GM18873 (cell line): ENCODE measurements around the gene ROBO1.

Experiments
- ATAC-seq: cut with Tn5 transposase; IDR thresholded peaks from one replicate; pipeline ENCODE4 v1.9.1; 2021; ENCODE audit warnings: mild to moderate bottlenecking, moderate library complexity, moderate number of reproducible peaks; ENCODE audit not compliant: unreplicated experiment, low FRiP score

Gene ROBO1

DNA sequence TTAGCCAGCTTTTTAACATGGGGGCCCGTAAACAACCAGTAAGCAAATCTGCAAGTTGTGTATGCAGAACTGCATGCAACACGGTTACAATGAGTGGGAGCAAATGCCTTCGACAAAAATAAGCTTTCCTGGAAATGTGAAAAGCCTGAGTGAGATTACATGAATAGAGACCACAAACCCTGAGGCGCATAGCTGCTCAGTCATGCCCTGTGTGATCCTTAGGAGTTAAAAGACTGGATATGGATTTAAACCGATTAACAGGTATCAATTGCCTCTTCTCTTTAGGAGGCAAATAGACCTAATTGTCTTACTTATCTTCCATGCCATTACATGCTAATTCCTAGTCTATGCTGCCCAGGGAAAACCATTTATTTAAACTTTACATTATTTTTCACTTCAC lies 810.3 kb downstream of the ROBO1 start:
- no peak for ATAC-seq

DNA sequence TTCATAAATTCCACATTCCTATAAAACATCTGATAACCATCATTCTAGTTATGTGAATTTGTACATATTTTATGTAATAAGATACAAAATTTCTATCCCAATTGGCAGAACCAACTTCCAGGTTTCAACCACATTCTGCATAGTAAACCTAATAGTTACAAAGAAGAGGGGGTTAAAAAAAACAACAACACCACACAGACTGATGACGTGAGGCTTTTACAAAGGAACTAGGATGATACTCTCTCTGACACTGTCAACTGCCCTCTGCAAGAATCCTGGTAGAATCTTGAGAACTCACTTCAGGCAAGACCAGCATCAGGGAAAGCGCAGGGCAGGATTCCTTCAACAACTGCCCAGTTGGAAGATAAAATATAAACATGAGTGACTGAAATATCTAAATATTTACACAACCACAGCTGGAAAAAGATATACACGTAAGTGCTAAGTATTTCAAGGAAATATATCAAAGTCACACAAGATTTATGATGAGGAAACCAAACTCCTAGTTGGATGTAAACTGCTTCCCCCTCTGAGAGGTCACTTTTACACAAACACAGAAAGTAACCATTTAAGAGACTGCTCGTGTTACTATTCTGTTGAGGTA lies 816.4 kb downstream of the ROBO1 start:
- ATAC-seq = no peak

GRCh38 chr3:78941587-78941986 lies 826.2 kb downstream of the ROBO1 start:
- no peak for ATAC-seq

DNA sequence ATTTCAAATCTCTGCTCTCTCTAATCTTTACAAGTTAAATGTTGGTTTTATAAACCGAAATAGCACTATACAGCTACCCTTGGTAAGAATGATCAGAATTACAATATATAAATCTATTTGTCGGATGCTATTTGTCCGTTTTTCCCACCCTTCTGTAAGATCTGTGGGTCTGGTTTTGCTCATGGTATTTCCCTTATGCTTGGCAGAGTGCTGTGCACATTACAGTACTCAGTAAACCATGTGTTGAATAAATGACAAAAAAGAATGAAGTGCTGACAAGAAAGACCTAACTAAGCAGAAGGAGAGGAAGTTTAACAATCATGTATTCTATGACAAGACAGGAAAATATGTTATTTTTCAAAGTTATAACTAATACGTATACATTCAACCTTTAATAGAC lies 827.2 kb downstream of the ROBO1 start:
- ATAC-seq = no peak

GRCh38 chr3:78940128-78940527 lies 827.7 kb downstream of the ROBO1 start:
- no peak for ATAC-seq

DNA sequence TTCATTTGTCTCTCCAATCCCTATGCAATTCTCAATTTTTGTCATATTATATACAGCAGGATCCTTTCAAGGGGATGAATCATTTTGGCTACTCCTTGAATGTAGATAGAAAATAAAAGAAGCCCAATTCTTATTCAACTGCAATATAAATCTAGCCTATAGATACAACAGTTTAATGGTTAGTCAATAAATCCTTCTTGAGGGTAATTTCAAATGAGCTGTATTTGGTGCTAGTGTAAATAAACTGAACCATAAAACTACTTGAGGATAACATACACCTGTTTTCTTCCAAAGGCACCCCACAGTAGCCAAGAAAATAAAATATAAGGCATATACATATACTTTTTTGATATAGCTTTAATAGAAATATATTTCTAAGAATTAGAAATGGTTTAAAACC lies 830.3 kb downstream of the ROBO1 start:
- no peak for ATAC-seq

GRCh38 chr3:78927759-78928158 lies 840.0 kb downstream of the ROBO1 start:
- ATAC-seq = no peak

DNA sequence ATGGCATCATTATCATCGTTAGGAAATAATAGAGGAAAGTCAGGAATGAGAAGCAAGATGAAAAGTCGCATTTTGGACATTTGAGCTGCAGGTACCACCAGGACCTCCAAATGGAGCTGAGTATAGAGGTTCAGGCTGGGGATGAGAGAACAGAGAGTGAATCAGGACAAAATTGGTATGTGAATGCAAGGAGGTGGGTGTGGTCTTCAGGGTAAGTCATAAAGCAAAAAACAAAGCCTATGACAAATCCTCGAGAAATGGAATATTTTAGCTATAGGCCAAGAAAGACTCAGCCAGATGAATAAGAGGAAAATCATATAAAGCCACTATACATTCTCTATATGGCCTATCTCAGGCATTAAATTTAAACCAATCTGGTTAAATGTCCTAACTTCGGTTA lies 841.3 kb downstream of the ROBO1 start:
- ATAC-seq = no peak

DNA sequence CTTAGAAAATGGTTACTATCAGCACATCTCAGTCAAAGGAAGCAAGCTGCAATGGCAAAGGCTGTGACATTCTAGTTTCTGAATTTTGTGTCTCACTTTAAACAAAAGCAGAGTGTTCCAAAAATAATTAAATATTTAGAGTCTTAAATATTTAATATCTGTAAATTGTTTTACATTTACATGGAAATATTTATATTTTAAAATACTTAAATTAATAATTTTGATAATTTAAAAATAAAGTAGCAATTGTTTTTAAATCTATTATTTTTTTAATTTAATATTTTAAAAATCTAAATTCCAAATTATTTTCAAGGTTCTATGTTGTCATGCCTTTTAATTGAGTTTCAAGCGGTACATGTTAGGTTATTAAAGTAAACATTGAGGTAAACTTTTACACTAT lies 843.1 kb downstream of the ROBO1 start:
- no peak for ATAC-seq

DNA sequence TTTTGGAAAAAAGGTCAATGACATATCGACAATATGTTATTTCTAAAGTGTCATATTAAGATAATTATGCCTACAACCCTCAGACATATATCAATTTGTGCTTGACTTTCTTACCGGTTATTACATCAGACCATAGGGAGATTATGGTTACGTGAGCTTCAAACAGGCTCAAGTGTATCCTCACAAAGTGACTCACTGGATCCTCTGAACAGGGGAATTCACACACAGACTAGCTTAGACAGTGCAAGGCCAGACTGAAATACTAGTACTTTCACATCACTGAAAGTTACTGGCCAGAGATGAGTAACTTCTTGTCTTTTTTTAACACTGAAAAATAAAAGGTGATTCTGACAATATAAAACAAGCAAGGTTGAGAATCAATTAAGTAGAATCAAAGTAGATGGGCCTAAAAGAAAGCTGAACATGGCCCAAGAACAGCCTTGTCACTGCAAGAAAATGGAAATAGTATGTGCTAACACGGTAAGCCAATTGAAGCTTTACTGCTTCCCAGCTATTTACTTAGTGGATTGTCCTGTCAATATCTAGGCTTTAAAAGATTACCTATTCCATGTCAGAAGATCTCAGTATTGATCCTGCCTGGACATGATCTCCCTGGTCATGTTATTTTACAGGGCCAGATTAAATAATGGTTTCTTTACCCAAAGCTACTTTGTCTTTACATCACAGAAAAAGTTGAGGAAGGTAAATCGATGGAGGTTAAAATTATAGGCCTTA lies 848.6 kb downstream of the ROBO1 start:
- ATAC-seq = no peak

GRCh38 chr3:78918361-78919020 lies 849.3 kb downstream of the ROBO1 start:
- no peak for ATAC-seq

- no peak for ATAC-seq
These were observed 850.3 kb downstream of the ROBO1 start for GRCh38 chr3:78917536-78917935.

DNA sequence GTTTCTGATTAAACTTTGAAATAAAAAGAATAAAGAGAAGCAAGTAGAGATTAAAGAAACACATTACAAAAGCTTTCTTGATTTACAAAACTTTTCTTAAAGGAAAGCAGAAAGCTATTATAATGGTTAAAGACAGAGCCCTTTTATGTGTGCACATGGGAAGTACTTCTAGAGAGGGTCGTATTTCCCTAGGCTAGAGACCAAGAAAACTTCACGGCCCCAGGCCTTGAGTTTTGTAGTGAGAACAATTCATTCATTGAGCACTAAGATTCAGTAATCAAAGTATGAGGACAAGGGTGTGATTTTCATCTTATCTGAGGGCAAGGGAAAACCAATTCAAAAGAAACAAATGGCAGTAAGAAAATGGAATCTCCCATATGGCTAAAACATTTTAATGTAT lies 854.1 kb downstream of the ROBO1 start:
- ATAC-seq = no peak

DNA sequence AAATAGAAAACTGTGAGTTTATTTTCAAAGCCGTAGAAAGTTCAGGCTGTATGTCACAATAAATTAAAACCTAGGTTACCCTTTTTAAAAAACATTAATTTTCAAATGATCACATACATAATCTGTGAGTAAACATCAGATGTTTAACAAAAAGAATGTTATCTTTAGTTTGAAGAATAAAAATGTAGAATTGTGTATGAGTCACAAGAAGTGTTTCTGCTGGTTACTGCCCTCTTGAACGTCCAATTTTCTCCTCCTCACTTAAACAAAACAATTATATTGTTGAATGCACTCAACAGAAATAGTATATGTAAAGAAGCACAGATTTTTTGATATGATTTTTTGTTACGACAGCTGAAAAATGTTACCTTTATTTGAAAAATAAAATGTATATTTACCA lies 855.1 kb downstream of the ROBO1 start:
- no peak for ATAC-seq

DNA sequence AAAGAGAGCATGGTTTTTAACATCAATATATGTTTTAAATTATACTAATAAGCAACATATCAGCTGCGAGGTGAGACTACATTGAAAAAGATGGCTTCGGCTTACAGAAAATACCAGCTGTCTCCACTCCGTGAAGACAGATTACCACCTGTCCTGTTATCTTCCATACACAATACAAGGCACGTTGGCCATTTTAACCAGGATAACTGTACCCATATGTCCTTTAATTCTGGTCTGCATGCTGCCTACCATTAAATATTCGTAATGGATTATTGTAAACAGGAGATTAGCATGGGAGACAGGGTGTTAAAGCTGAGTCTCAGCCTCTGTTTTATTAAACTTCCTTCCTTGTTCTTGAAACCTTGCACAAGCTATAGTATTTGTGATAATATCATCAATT lies 855.5 kb downstream of the ROBO1 start:
- no peak for ATAC-seq

GRCh38 chr3:78911394-78911793 lies 856.4 kb downstream of the ROBO1 start:
- ATAC-seq = no peak

DNA sequence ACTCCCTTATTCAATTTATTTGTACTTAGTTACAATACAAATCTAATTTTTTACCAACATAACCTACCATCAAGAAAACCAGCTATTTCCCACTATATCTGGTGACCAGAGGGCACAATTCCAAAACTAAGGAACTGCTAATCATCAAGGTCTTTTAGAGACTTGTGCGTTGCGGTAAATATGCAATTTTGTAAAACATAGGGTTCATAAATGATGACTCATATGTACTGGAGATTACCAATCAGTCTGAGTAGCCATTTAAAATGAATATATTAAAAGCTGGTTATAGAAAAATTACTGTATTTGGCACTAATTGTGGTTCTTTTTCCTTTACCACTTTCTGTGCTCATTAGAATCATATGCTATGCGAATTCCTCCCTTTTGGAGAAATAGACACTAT lies 859.6 kb downstream of the ROBO1 start:
- ATAC-seq = no peak

DNA sequence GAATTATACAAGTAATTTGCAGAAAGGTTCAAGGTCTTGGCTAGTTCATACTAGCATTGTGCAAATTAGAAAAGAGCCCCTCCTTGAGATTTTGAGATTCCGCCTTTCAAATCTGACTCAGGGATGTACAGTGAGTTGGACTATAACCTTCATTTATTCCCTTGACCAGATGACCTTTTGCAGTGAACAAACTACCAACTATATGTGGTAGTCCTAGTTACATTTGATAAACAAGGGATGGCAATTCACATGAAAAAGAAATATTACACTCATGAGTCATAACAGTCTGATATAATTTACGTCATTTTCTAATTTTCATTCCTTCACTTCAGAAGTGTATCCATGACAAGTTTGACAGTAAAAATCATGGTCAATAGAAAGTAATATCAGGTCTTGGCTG lies 860.4 kb downstream of the ROBO1 start:
- ATAC-seq = no peak

GRCh38 chr3:78906930-78907329 lies 860.9 kb downstream of the ROBO1 start:
- ATAC-seq = no peak

DNA sequence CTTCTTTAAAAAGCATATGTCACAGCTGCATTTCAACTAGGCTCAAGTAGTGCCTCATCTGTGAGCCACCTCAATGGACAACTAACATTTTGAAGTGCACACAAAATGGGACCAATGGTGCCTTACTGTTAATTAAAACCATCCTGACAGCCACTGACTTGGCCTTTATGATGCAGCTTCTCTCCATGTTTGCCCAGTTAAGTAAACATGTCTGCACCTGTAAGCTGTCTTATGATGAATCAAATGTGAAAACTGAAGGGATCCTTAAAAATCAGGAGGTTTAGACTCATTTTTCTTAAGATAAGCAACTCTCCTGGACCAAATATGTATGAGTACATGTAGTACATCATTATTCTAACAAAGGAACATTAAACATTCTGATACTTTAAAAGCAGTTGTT lies 861.6 kb downstream of the ROBO1 start:
- no peak for ATAC-seq

DNA sequence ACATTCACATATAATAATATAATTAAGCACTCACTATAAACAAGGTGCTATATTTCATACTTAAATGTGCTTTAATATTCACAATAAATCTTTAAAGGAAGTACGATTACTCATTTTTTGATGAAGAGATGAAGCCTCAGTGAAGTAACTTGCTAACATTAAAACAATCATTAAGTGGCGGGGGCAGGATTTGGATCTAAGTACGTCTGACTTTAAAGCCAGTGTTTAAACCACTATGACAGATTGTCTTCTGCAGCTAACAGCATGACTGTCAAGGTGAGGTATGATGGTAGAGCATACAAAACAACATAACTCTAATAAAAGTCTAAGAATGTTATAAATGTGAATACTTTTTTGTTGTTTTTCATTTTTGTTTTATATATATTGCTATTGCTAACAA lies 862.1 kb downstream of the ROBO1 start:
- no peak for ATAC-seq

DNA sequence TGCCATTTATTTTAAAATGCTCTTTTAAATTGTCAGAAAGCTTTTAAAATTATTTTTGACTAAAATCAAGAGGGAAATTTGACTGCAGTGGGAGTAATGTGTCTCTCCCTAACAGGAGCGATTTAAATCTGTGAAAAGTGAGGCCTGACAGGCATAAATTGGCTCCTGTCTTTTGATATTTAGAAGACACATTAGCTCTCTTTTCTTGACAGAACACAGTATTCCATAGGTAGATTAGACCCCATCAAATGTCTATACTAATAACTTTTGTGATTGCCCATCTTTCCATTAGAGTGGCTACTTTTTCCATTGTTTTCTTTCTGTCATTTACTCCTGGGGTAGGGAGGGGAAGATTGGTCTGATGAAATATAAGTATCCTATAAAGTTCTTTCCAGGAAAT lies 866.3 kb downstream of the ROBO1 start:
- ATAC-seq = no peak
